ENCODE measurements around the gene RBM3.
"Not testable (repeated sequence)": the region's sequence is repeated elsewhere in the genome, so short reads cannot be mapped to it uniquely, and the experiment has no call there.

The RBM3 gene

DNA sequence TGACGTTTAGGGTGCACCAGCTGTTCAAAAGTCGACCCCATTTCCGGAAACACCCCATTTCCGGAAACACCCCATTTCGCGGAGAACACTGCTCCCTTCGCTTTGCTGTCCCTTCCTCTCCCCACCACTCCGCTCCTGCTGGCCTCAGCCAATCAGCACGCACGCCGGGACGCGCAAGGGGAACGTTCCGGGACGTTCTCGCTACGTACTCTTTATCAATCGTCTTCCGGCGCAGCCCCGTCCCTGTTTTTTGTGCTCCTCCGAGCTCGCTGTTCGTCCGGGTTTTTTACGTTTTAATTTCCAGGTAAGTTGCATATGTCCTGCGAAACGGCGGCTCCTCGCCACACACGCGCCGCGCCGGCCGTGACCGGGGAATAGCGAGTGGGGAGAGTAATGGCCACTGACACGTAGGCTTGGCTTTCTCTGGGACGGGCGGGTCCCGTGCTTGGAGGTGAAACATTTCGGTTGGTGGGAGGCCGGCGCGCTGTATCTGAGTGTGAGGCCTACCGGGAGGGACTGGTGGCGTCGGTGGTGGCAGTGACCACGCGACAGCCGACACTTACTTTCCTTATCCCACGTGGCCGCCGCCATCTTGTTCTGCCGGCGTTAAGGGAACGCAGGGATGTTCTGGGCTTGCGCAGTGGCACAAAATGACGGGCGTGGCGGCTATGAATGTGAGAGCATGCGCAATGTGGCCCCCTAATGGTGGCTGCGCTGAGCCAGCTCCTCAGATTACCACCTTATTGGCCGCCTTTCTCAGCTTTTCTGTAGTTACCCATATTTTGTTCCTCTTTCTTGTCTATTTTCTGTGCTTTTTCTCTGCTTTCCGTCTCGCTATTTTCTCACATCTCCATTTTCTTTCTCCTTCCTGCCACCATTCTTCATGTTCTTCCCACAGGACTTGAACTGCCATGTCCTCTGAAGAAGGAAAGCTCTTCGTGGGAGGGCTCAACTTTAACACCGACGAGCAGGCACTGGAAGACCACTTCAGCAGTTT, at the start of gene RBM3:
Gene RBM3, plus strand, starts transcription at position 215 of the 997 bp plus-strand sequence. Its CDS starts 697 bp downstream, at position 912.
- peak; percentile 95 for DNase-seq

- DNase-seq = not testable (repeated sequence)
These were observed 48.4 kb upstream of the RBM3 start for GRCh38 chrX:48525853-48526252.

DNA sequence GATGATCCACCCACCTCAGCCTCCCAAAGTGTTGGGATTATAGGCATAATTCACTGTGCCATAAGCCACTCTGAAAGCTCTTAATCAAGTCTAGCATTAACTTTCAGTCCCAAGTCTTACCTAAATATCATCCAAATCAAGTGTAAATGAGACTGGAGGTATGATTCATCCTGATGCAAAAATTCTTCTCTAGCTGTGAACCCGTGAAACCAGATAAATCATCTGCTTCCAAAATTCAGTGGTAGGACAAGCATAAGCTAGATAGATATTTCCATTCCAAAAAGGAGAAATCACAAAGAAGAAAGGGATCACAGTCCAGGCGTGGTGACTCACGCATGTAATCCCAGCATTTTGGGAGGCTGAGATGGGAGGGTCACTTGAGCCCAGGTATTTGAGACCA, 43.5 kb upstream of the RBM3 start:
- no peak for DNase-seq

GRCh38 chrX:48531358-48531959, 42.8 kb upstream of the RBM3 start:
- no peak for DNase-seq

DNA sequence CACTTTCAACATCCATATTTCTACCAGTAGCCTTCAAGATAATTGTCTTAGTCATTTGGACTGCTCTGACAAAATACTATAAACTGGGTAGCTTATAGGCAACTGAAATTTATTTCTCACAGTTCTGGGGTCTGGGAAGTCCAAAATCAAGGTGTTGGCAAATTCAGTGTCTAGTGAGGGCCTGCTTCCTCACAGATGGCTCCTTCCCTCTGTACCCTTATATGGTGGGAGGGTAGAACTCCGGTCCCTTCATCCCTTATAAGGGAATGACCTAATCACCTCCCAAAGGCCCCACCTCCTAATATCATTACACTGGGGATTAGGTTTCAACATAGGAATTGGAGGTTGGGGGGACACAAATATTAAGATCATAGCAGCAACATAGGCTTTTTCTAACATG, 42.1 kb upstream of the RBM3 start:
- no peak for DNase-seq

GRCh38 chrX:48533165-48533564, 41.1 kb upstream of the RBM3 start:
- DNase-seq = no peak

DNA sequence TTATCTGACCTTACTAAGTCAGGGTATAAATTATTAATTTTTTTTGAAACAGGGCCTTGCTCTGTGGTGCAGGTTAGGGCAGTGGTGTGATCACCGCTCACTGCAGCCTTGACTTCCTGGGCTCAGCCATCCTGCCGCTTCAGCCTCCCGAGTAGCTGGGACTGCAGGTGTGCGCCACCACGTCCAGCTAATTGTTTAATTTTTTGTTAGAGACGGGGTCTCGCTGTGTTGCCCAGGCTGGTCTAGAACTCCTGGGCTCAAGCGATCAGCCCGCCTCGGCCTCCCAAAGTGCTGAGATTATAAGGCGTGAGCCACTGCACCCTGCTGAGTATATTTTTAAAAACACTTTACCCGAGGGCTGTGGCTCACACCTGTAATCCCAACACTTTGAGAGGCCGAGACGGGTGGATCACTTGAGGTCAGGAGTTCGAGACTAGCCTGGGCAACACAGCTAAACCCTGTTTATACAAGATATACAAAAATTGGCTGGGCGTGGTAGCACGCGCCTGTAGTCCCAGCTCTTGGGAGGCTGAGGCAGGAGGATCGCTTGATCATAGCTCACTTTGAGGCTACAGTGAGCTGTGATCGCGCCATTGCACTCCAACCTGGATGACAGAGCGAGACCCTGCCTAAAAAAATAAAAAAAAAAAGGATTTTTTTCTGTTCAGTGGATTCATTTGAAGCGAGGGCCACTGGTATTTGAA, 35.5 kb upstream of the RBM3 start:
- no peak for DNase-seq

GRCh38 chrX:48539345-48540027, 34.8 kb upstream of the RBM3 start, which contains the start of gene TBC1D25:
TSS of gene TBC1D25 (plus strand) at chrX:48539714. CDS start at chrX:48539798, 84 bp downstream.
- peak; percentile 98 for DNase-seq

GRCh38 chrX:48540028-48540375, 34.3 kb upstream of the RBM3 start:
- DNase-seq = peak; percentile 59

DNA sequence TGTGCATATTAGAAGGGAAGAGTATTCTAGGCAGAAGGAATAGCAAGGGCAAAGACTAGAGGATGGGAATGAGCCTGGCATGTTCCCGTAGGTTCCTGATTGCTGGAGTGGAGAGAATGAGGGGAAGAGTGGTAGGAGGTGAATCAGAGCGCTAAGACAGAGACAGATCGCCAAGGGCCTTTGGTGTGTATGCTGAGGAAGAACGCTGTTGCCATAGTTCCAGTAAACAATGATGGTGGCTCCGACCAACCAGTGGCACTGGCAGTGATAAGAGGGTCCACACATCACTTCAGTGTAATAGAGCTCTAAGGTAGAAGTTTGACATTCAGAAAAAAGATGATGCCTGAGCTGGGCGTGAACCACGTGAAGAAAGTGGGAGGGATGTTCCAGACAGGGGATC, 33.8 kb upstream of the RBM3 start:
- no peak for DNase-seq

DNA sequence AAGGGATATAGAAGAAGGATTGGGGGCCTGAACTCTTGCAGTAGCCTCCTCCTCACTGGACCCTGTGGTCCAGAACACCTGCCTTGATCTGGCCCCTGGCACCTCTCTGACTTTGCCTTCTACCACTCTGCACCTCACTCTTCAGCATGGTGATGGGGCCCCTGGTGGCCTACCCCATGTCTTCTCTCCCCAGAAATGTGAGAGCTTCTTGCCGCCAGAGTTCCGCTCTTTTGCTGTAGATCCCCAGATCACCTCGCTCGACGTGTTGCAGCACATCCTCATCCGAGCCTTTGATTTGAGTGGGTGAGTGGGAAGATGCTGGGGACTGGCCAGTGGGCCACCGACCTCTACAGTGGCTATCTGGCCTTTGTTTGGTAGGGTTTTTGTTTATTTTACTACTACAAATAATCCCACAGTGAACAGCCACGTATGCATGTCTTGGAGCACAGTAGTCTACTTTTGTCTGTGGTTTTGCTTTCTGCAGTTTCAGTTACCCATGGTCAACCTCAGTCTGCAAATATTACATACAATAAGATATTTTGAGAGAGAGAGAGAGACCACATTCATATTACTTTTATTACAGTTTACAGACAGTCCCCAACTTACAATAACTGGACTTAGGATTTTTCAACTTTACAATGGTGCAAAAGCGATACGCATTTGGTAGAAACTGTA, 33.0 kb upstream of the RBM3 start:
- no peak for DNase-seq

- no peak for DNase-seq
These were observed 25.4 kb upstream of the RBM3 start for GRCh38 chrX:48548871-48549270.

DNA sequence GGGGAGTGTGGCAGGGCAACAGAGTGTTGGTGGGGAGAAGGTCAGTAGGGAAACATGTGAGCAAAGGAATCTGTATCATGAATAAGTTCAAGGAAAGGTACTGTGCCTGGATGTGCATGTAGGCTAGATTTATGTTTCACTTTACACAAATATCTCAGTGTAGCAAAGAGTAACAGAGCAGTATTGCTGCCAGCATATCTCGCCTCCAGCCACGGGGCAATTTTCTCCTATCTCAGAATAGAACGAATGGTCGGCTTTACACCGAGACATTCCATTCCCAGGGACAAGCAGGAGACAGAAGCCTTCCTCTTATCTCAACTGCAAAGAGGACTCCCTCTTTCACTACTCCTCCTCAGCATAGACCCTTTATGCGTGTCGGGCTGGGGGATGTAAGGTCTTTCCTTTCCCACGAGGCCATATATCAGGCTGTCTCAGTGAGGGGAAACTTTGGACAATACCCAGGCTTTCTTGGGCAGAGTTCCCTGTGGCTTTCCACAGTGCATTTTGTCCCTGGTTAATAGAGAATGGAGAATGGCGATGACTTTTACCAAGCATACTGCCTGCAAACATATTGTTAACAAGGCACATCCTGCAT, 18.5 kb upstream of the RBM3 start:
- DNase-seq = not testable (repeated sequence)

- DNase-seq = no peak
These were observed 16.0 kb upstream of the RBM3 start for GRCh38 chrX:48558271-48558670.

- no peak for DNase-seq
These were observed 14.6 kb upstream of the RBM3 start for GRCh38 chrX:48559636-48560035.

GRCh38 chrX:48560056-48560455, 14.2 kb upstream of the RBM3 start:
- DNase-seq = no peak

DNA sequence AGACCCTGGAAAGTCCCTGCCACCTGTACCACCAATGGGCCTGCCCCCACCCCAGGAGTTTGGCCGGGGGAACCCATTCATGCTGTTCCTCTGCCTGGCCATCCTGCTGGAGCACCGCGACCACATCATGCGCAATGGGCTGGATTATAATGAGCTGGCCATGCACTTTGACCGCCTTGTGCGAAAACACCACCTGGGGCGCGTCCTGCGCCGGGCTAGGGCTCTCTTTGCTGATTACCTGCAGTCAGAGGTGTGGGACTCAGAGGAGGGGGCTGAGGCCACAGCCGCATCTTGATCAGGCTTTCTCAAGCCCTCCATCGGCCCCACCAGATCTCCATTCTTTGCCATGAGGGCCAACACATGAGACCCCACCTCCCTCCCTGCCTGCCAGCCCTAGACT, 13.6 kb upstream of the RBM3 start:
- DNase-seq = no peak

DNA sequence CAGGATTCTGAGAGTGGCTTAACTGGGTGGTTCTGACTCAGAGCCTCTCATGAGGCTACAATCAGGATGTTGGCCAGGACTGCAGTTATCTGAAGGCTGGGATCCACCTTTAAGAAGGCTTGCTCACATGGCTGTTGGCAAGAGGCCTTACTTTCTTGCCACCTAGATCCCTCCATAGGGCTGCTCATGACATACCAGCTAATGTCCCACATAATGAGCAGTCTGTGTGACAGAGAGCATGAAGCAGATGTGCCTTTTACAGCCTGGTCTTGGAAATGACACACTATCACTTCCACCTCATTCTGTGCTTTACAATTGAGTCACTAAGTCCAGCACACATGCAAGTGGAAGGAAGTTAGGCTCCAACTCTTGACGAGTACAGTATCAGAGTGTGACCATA, 4.3 kb upstream of the RBM3 start:
- no peak for DNase-seq

DNA sequence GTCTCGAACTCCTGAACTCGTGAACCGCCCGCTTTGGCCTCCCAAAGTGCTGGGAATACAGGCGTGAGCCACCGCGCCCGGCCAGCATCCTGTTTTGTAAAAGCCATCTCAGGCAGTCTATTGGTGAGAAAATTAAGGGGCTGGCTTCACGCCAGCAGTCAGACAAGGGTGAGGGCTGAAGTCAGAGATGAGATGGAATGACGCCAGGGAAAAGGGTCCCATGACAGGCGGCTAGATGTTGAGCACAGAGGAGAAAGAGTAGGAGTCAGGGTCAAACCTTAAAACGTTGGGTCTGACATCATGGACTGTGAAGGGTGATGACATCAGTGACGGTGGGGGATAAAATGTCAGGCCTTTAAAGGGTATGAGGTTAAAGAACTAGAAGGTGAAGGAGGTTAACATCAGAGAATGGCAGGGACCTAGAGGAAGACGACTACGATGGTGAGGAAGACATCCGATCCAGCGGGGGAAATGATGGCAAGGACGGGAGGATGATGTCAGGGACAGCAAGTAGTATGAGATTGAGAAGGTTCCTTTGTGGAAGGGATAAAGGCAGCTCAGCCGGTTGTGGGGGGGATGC, 504 bp upstream of the RBM3 start:
- no peak for DNase-seq

- no peak for DNase-seq
These were observed 1.4 kb downstream of the RBM3 start for GRCh38 chrX:48575642-48576041.

DNA sequence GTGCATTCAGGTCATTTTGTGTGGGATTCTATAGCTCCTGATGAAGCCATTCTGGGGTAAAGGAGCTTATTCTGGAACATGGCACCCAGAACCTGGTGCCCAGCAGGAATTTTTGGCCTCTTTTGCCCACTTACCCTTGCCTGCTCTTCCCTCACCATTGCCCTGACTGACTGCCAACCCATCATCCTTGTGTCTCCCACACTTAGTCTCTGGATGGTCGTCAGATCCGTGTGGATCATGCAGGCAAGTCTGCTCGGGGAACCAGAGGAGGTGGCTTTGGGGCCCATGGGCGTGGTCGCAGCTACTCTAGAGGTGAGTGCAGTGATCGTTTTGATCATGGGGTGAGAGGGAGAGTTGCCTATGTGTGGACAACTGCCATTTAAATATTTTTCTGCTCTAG, 1.8 kb downstream of the RBM3 start:
- no peak for DNase-seq

All from NCI-H1092 (cell line).